GM12892 (cell line): ENCODE results near the gene EGFL7.

Source experiments
- POLR2A ChIP-seq: IDR thresholded peaks from 2 replicates; pipeline ENCODE4 v1.6.1; 2011; ENCODE audit warnings: low read depth, low read length, control low read depth
- POLR2AphosphoS5 ChIP-seq: IDR thresholded peaks from 2 replicates; pipeline ENCODE4 v1.6.1; 2011; ENCODE audit warnings: low read depth, low read length, control low read depth

GRCh38 chr9:136674786-136675349 lies 12.2 kb downstream of the EGFL7 start:
- TF ChIP-seq POLR2A (no peak), POLR2AphosphoS5 (no peak)
